Stimulated activated CD8-positive, alpha-beta memory T cell treated with anti-CD3 and anti-CD28 coated beads, Interleukin-7, amount 100 ng/mL, for 1 hour (primary cell): Measurements from ENCODE around the gene TTC23.
"Not testable (repeated sequence)": the region's sequence is repeated elsewhere in the genome, so short reads cannot be mapped to it uniquely, and the experiment has no call there.

Experiments used
- DNase-seq, 2 donors: peaks; one replicate each; pipeline ENCODE4 v3.0.0-alpha.2; 2020; ENCODE audit warnings: low read depth in 2 of 2

TTC23 gene

GRCh38 chr15:99201408-99202175 lies 47.8 kb downstream of the TTC23 start:
- DNase-seq, result no peak

GRCh38 chr15:99197856-99198255 lies 51.5 kb downstream of the TTC23 start:
- DNase-seq, result no peak

- DNase-seq, result not testable (repeated sequence)
Measured at GRCh38 chr15:99192181-99192580, 57.2 kb downstream of the TTC23 start.

GRCh38 chr15:99187936-99188335 lies 61.4 kb downstream of the TTC23 start:
- DNase-seq, result no peak

- DNase-seq, result no peak
Measured at GRCh38 chr15:99185414-99186130, 63.8 kb downstream of the TTC23 start.

GRCh38 chr15:99182791-99183190 lies 66.6 kb downstream of the TTC23 start:
- DNase-seq, result no peak

- no peak for DNase-seq
Measured at GRCh38 chr15:99181545-99181971, 67.8 kb downstream of the TTC23 start.

GRCh38 chr15:99180964-99181306 lies 68.4 kb downstream of the TTC23 start:
- no peak for DNase-seq

- no peak for DNase-seq
Measured at GRCh38 chr15:99180086-99180963, 69.1 kb downstream of the TTC23 start.

- DNase-seq, result no peak
Measured at GRCh38 chr15:99177679-99178078, 71.7 kb downstream of the TTC23 start.

GRCh38 chr15:99176757-99177156 lies 72.6 kb downstream of the TTC23 start:
- no peak for DNase-seq

- DNase-seq, result no peak
Measured at GRCh38 chr15:99174567-99175395, 74.6 kb downstream of the TTC23 start.

GRCh38 chr15:99172989-99173388 lies 76.4 kb downstream of the TTC23 start:
- no peak for DNase-seq

GRCh38 chr15:99172171-99172570 lies 77.2 kb downstream of the TTC23 start:
- no peak for DNase-seq

GRCh38 chr15:99170476-99171065 lies 78.8 kb downstream of the TTC23 start:
- no peak for DNase-seq

- DNase-seq, result no peak
Measured at GRCh38 chr15:99169769-99170311, 79.5 kb downstream of the TTC23 start.

GRCh38 chr15:99168601-99169580 lies 80.5 kb downstream of the TTC23 start:
- no peak for DNase-seq

GRCh38 chr15:99167640-99168039 lies 81.7 kb downstream of the TTC23 start:
- no peak for DNase-seq

GRCh38 chr15:99167201-99167600 lies 82.2 kb downstream of the TTC23 start:
- no peak for DNase-seq
